Neural cell (in vitro differentiated cells): ENCODE measurements around the gene AKIRIN1.

Source experiments
- CTCF ChIP-seq: fragments of 450-650 bp; IDR thresholded peaks from 2 replicates; pipeline ENCODE4 v1.5.1; 2014; ENCODE audit warnings: antibody characterized with exemption, mild to moderate bottlenecking, moderate library complexity; ENCODE audit not compliant: poor library complexity, severe bottlenecking
- EP300 ChIP-seq: fragments of 450-650 bp; conservative IDR thresholded peaks from 2 replicates; pipeline ENCODE4 v1.6.1; 2014; ENCODE audit warnings: antibody characterized with exemption, mild to moderate bottlenecking, moderate library complexity; ENCODE audit not compliant: poor library complexity, severe bottlenecking
- EZH2 ChIP-seq: fragments of 200-600, 300-800 bp; shearing (Covaris generic), sonication (generic); IDR thresholded peaks from 2 replicates; pipeline ENCODE4 v1.6.1; 2014; ENCODE audit warnings: antibody characterized with exemption, low read length, borderline replicate concordance, mild to moderate bottlenecking; ENCODE audit not compliant: insufficient read depth, poor library complexity, severe bottlenecking
- POLR2AphosphoS5 ChIP-seq: IDR thresholded peaks from 2 replicates; pipeline ENCODE4 v1.6.1; 2012

- TF ChIP-seq CTCF, result no peak
- no peak for TF ChIP-seq EZH2
- no peak for TF ChIP-seq EP300
- no peak for TF ChIP-seq POLR2AphosphoS5
Measured at GRCh38 chr1:38962113-38962512, 29.0 kb upstream of the AKIRIN1 start.
